CD4-positive, alpha-beta T cell treated with Interleukin-4 for 1 hour (primary cell): ENCODE measurements around the gene SLC4A5.
"Not testable (repeated sequence)": the region's sequence is repeated elsewhere in the genome, so short reads cannot be mapped to it uniquely, and the experiment has no call there.

ENCODE experiments used
- DNase-seq, 2 donors: peaks; one replicate each; pipeline ENCODE4 v3.0.0-alpha.2; 2020 to 2022

SLC4A5 gene

DNA sequence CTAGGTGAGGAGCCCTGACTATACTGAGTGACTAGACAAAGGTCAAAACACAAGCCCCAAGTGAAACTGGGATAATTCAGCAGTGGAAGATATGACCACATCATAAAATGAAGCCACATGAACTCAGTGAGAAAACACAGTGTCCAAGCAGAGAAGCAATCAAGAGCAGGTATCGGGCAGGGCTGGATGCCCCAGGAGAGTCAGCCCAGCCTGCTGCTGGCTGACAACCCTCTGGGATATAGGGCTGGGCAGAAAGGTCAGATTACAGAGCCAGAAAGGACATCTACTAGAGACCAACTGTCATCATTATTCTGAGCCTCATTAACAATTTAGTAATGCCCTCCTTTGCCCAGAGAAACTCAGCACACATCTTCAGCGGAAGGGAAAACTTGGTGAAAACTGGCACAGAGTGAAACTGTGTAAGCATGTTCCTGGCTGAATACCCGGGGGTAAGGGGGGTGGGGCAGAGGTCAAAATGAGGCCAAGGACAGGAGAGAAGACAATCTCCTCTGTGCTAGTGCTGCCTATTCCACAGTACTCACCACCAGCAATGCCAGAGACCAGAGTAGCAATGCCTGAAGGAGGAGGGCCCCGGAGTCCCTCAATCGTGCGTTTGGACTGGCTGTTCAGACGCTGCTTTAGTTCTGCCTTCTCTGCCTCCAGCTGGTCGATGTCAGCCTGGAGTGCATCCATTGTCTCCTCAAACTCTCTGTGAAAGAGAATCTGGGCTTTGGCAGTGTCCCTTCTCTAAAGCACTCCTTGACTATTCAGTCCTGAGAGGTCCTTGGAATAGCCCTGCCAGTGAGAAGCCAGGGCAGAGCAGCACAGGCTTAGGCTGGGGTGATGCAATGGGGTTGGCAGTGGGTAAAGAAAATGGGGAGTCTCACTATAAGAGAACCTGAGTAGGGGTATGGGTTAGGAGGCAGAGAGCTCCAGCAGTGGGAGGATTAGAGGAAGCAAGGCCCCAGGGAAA is 21.6 kb upstream of the SLC4A5 start:
- no peak for DNase-seq

DNA sequence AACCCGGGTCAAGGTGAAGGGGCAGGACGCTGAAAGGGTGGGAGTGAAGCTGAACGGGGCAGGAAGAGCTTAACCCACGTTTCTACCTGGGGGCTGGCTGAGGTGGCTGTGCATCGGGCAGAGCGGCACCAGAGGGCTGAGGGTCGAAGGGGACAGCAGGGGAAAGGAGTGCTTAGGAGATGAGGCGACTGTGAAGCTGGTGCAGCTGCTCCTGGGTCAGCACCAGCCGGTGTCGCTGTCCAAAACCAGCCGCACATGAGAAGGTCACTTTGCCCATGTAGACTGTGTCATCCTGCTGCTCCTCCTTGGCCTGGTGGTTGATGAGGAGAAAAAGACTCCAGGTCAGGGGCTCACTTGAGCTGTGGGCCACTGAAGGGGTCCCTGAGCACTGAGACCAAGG is 18.1 kb upstream of the SLC4A5 start:
- DNase-seq, result no peak

DNA sequence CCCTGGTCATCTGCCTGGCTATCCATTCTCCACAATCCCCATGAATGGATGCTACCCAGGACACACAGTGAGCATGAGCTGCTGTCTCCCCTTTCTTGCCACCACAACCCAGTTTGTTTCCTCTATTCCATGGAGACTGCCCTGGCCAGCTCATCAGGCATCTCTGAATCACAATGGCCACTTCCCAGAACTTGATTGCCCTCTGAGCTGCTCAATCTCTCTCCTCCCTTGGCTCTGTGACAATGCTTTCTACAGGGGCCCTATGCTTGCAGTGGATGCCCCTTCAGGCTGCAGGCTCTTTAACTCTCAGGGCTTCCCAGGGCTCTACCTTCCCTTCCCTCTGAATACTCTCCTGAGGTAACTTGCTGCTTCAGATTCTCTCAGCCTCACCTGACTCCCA is 14.4 kb upstream of the SLC4A5 start:
- no peak for DNase-seq

DNA sequence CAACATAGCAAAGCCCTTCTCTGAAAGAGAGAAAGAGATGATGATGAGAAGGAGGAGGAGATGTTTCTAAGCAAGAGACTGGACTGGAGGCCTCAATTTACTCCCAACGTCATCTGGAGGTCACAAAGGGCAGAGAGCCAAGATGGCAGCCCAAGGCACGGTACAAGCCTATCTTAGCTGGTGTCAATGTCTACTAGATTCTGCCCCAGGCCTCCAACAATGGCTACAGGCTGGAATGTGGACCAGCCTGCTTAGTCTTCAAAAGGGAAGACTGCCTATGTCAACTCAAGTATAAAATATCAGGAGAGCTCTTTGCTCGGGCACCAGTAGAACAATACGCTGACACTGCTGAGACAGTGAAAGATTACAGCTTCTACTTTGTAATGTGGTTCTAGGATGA is 6.7 kb upstream of the SLC4A5 start:
- DNase-seq, result no peak

DNA sequence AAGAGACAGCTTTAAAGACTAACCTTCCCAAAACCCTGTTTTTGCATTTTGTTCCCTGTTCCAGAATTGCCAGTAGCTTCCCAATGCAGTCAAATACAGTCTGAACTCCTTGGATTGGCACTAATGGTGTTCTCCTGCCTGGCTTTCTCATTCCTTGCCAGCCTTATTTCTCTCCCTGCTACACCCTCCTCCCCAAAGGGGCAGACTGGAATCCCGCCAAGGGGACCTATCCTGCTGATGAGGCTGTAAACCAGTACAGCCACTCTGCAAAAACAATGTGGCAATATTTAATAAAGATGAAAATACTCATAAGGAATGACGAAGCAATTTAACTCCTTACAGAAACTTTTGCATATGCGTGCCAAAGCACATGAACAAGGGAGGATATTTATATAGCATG is 4.5 kb upstream of the SLC4A5 start:
- DNase-seq, result no peak

DNA sequence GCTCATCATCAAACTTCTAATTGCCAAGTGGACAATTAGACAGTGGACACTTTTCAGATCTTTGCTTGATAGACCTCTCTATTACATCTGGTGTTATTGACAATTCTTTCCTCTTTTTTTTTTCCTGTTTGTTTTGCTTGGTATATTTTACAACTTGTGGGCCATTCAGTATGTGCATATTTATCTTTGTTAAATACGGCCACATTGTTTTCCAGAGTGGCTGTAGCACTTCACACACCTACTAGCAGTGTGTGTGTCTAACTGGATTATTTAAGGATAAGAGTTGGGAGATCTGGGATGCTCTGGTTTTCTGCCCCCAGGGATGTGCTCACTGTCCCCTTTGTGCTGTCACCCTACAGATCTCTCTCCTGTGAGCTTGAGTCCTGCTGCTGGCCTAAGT is 4.1 kb upstream of the SLC4A5 start:
- DNase-seq, result no peak

DNA sequence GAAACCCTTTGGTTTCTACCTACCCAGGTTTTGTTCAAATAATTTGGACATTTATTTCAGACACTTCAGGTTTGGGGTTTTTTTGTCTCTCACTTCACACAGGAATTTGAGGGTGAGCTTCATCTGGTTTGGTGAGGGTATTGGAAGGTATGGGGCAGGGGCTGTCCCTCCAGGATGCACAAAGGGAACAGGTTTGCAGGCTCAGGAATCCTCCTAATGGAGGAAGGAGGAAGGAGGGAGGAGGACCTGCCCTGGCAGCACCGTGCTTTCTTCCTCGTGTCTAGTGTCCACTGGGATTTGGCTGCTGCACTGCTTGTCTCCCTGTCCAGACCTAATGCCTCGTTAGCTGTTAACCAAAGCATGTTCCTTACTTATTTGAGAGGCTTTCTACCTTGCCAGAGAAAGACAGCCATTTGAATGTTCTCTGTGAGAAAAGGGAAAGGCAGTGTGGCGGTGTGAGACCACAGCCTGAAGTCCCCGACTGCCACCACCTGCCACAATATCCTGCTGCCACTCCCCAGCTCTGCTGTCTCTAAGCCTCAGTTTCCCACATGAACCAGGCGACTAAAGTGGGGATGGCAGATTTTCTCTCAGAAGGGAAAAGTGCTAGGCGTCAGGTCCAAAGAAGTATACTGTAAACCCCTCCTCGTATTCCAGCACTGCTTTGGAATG is 2.2 kb upstream of the SLC4A5 start:
- no peak for DNase-seq

DNA sequence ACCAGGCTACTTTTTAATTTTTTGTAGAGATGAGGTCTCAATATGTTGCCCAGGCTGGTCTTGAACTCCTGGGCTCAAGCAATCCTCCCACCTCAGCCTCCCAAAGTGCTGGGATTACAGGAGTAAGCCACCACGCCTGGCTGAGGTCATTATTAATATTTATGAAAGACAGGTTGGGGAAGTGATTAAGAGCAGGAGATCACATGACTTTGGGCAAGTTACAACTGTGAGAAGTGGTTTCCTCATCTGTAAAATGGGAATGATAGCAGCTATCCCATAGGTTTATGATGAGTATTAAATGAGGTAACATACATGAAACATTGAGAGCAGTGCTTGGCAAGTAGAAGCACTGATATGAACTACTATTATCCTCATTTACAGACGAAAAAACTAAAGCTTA is 7.0 kb downstream of the SLC4A5 start:
- not testable (repeated sequence) for DNase-seq

DNA sequence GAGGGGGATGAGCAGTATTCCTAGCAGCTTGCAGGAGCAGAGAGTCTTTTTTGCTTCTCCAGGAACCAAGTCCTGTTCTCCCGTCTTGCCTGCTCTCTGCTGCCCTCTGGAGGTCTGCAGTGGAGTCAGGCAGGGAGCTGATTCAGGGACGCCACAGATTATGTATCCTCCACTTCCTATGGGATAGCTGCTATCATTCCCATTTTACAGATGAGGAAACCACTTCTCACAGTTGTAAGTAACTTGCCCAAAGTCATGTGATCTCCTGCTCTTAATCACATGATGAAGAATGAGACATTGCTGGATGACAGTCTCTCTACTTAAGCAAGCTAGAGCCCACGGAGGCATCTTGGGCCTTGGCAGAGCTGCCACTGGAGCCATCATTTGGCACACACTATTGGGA is 8.3 kb downstream of the SLC4A5 start:
- DNase-seq, result peak; percentile 70 to 73

DNA sequence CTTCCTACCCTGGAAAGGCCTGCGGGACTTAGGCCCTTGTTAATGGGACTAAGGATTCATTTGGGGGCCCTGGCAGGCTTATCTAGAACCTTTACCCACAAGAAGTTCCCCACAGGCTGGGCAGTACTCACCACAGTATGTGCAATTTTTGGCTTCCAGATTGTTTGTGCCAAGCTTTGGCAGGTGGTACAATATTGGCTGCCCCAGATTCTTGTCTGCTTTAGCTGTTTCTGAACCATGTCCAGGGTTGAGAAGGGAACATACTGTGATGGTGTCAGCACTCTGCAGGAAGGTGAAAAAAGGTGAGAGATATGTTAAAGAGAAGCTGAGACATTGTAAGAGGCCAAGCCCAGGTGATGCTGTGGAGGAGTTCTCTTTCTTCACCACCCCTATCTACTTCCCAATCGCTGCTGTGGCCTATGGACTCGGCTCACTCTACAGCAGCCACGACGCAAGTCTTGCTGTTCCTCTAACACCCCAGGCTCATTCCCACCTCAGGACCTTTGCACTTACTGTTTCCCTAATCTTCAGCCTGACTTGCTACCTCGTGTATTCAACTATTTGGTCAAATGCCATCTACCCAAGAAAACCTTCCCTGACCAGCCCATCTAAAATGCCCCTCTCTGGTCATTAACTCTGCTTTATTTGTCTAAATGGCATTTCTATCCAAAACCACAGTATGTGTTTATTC is 9.2 kb downstream of the SLC4A5 start:
- DNase-seq, result no peak

DNA sequence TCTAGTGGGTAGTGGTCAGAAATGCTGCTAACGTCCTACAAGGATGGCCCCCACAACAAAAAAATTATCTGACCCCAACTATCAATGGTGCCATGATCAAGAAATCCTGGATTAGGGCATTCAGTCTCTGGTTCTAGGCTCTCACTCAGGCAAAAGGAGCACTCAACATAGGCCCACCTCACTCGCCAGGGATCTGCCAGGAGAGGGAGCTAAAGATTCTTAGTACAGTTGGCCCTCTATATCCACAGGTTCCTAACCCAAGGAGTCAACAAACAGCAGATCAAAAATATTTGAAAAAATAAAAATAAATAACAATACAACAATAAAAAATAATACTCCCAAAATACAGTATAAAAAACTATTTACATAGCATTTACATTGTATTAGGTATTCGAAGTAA is 10.0 kb downstream of the SLC4A5 start:
- no peak for DNase-seq

DNA sequence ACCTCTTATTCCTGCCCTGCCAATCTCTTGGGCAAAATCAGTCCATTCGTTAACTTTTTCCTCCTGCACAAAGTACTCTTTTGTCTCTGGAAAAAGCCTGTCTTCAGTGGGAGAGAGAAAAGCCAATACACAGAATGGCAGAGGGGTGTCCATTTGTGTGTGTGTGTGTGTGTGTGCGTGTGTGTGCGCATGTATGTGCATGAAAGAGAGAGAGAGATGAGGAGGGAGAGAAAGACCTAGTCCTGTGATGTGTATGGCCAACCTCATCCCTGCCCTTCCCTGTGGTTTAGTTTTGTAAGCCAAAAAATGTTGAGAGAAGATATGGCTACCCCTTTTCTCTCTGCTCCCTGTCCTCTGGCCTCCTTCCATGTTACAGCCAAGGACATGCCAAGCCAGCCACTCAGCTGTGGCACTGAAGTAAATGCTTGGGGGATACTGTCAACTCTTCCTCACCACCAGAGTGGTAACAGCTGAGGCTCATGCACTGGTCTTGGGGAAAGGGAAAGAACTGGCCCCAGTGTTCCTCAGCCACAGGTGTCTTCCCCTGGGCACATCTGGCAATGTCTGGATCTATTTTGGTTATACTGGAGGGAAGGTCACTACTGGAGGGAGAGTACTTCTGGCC is 10.6 kb downstream of the SLC4A5 start:
- no peak for DNase-seq

DNA sequence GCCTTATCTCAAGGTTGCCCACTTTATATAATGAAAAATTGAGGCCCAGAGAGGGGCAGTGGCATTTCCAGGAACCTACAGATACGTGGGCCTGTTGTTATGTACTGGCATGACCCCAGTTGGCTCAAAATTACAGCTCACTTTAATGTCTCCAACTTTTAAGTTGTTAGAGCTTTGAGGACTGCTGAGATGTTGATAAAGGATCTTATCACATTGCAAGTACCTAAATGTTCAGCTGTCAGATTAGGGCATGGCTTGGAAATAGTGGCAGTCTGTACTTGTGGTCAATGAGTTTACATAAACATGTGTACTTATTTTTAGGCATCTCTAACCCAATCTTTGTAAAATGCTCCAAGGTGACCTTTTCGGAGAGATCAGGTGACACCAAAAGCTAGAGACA is 14.6 kb downstream of the SLC4A5 start:
- DNase-seq, result no peak

DNA sequence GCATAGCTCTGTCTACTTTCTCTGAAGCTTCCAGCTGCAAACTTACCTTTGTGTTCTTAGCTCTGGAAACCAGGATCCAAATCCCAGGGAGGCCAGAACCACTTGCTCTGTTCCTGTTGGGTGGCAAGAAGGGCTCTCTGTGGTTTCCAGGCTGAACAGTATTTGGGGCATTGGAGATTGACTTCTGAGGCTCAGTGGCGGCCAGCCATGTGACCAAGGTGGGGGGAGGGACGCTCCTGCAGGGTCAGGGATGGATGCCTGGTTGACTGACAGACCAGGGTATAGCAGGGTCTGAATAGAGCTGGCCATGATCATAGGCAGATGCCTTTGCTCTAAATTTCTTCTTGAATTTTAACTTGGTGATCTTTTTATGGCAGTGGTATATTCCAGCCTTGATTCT is 15.1 kb downstream of the SLC4A5 start:
- DNase-seq, result no peak

DNA sequence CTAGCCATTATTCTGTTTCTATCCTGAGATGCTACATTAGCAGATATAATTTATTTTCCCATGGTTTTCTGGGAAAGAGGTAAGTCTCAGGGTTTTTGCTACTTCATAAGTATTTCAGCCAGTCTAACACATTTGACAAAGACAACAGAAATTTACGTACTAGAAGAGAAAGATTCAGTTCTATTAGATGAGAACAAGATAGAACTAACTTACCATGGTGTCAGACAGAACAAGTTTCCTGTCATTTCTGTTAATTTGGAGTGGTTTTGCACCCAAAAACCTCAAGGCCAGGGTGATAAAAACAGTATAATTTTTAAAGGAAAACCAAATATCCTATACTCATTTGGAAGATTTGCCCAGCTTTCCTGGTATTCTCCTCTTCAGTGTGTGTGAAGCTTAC is 15.6 kb downstream of the SLC4A5 start:
- no peak for DNase-seq

DNA sequence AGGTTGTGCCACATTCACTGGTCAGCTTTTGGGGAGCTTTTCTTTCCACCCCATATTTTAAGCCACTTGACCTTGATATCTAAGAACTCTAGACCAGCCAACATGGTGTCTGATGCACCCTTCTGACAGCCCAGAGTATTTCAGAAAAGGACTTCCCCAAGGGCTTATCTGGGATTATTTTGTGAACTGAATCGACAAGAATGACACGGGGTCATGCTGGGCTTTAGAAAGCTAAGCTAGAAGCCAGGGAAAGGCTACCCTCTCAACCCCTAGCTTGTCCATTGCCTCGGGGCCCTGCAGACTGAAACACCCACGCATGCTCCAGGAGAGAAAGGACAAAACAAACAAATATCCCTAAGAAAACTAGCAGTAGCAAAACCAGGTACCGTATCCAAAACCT is 16.0 kb downstream of the SLC4A5 start:
- DNase-seq, result no peak

DNA sequence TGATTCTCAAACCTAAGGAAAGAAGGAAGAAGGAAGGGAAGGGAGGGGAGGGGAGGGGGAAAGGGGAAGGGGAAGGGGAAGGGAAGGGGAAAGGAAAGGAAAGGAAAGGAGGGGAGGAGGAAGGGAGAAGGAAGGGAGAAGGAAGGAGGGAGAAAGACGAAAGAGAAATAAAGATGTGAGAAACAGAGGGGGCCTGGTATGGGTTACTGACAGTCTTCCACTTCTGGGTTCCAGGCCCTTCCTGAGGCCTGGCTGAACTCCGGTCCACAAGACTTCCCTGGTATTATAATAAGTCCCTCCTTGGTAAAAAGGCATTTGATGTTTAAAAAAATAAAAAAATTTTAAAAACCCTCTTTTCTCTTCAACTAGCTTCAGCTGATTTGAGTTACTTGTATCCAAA is 17.4 kb downstream of the SLC4A5 start:
- DNase-seq, result no peak

DNA sequence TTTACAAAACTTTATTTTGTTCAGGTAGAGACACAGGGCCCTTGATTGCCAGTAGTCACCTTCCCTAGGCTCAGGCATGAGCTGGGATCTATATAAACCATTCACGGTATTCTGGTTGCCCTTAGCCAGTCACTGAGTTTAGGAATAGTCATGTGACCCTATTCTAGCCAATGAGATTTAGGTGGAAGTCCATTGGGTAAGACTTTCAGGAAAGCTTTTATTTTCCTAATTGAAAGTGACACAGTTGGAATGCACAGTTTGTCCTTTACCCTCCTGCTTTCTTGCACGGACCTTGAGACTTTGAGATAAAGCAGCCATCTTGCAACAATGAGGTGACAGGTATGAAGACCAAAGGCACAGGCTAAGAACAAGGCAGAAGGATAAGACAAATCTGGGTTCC is 21.5 kb downstream of the SLC4A5 start:
- DNase-seq, result no peak

DNA sequence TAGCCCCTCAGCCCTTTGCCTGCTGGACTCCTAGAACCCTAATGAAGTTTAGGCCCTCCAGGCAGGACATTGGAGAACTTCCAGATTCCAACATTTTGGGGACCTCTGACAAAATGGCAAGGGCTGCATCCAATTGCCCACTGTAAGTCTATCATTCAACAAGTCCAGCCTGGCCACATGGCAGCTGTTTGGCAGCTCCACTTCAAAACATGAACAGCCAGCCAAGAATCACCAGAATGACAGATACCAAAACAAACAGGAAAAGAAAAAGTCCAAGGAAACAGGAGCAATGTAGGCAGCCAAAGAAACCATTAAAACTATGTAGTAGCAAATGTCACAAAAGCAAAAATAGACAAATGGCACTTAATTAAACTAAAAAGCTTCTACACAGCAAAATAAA is 25.5 kb downstream of the SLC4A5 start:
- no peak for DNase-seq

DNA sequence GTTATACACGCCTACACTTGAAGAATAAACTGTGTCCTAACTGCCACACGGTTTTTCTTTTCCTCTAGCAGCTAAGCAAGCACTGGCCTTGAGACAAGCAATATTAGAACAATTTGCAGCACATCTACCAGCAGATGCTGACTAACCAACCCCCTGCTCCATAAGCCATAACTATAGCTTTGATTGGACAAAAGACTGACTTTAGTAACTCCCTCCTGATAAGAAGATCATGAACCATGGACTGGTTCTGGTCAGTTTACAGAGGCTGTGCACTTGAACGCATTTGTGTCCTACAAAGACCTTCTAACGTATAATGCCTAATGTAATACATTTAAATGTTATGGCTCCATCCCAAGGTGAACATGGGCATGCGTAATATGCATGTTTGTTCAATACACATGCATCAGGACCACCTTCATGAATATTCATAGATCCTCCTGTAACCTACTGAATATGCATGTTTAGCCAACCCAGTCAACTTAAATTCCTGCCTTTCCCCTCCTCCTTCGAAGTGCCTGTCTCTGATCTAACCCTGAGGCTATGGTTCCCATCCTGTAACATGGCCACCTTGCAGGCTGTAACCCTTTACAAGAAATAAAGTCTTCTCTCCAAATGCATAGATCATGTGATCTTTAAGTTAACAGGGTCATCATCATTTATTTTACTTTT is 26.5 kb downstream of the SLC4A5 start:
- DNase-seq, result no peak

DNA sequence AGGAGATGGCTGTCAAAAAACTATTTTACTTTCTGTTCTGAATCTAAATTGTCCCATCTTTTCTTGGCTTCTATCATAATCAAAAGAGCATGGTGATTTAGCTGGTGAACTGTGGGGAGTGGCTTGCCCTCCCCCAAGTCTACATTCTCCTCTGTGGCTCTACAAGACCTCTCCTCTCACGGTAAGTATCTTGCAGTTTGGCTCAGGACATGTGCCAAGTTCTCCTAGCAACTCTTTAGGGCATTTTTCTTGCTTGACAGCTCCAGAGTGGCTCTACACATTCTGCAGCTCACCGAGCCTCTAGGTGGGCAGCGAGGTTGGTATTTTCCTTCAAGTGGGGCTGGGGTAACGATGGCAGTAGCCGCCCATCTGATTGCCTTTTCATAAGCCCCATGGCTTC is 29.1 kb downstream of the SLC4A5 start:
- DNase-seq, result no peak

DNA sequence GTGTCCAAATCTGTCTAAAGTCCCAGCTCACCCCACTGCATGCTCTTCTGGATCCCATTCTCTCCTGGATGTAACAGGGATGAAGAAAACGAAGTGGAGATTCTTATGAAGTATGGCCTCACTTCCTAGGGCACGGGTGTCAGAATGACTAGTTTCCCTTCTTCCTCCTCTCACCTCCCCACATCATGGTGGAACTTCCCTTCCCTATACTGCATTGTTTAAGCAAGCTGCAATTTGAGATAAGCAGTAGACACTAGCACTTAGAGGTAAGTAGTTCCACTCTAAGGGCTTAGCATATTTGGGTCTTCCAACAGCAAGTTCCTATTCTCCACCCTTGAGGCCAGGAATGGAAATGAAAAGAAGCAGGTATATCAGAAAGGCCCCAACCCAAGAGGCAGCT is 29.7 kb downstream of the SLC4A5 start:
- no peak for DNase-seq

DNA sequence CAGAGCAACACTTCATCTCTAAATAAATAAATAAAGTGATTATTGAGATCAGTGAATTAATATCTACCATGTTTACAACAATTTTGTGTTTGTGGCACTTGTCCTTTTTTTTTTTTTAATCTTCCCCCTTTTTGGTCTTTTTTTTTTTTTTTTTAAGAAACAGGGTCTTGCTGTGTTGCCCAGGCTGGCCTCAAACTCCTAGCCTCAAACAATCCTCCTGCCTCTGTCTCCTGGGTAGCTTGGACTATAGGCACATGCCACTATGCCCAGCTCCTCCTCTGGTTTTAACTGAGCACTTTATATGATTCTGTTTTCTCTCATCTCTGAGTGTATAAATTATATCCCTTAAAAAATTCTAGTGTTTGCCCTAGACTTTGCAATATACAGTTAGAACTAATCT is 30.3 kb downstream of the SLC4A5 start:
- no peak for DNase-seq
